Right cardiac atrium (tissue), 5 donors: ENCODE measurements around the gene RPS6KA3. TPM values are rescaled to one million over a fixed set of nuclear protein-coding genes. Genes with fewer than 3 reads are reported as not detected.

Experiments
- ATAC-seq, 2 donors: fragments of 200-7000 bp; cut with Tn5 transposase; one replicate each; pipeline versions ENCODE4 v1.8.0 to v1.9.1; 2020; ENCODE audit warnings: moderate library complexity in 2 of 2, mild to moderate bottlenecking in 1 of 2
- DNase-seq, 3 donors: peaks; one replicate each; pipeline ENCODE4 v3.0.0-alpha.2; 2020
- H3K27ac ChIP-seq: one replicate; pipeline ENCODE4 v1.5.1; 2013; ENCODE audit warnings: mild to moderate bottlenecking, low read length, control low read depth, moderate library complexity
- H3K27me3 ChIP-seq: one replicate; pipeline ENCODE4 v1.6.1; 2013; ENCODE audit not compliant: control insufficient read depth, insufficient read depth
- H3K4me1 ChIP-seq: one replicate; pipeline ENCODE4 v1.6.1; 2013; ENCODE audit warnings: low read length; ENCODE audit not compliant: control insufficient read depth, insufficient read depth
- H3K4me3 ChIP-seq: one replicate; pipeline ENCODE4 v1.5.1; 2013; ENCODE audit warnings: low read length, control low read depth
- H3K9me3 ChIP-seq: one replicate; pipeline ENCODE4 v1.6.1; 2013; ENCODE audit warnings: low read length; ENCODE audit not compliant: control insufficient read depth
- WGBS: extraction: QIAGEN DNeasy Blood & Tissue Kit; methylation state at CpG from one replicate; pipeline ENCODE4 v1.1.7; 2013; 5-methylcytosine and 5-hydroxymethylcytosine counted together
- intact Hi-C, 4 donors: fragments of 100-400 bp; cut with DNase I; formaldehyde crosslinking; loops; one replicate each; pipeline versions ENCODE4 v1.11.0 to v1.14.0; 2022 to 2023
- polyA plus RNA-seq: library from polyadenylated mRNA; stranded (reverse); fragments of 200-250 nt; gene quantifications from one replicate; pipeline ENCODE4 v1.2.3, GENCODE V29; 2013
- total RNA-seq, 4 donors: library from RNA; stranded (reverse); fragmentation: NEBNext Ultra II Directional; extraction: Animal tissue kit (Norgen Biotek cat#: 25700); gene quantifications; one replicate each; pipeline ENCODE4 v1.2.1, GENCODE V29; 2021
- donor health status: healthy with polysubstance abuse.
- donor health status: DM: no; HTN: yes; CAD: no.
- donor health status: DM: no; HTN: no; CAD: no.
- donor health status: DM: no; HTN: yes; CAD: no; lungs with severe emphysema.
- donor health status: DM: yes; HTN: yes; CAD: no.

Gene RPS6KA3
- total and polyA plus RNA-seq, 5 donors, result 11.1 to 37.4 (median 28.2) TPM

DNA sequence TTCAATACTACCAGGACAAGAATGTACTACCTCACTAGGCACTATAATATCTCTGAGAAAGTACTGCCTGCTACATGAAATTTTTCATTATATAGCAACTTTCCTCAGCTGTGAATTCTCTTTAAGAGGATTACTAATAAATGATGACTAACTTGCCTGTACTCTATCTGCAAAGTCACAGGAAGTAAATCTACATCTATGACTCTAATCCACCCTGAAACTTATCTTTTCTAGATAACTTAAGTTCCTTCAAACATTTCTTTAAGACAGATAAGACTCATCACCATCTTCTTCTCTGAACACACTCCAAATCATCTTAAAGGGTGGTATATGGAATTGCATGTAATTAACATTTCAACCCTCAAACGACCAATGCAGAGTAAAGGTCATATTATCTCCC, 28.8 kb downstream of the RPS6KA3 start:
- no peak overlapping the region for H3K4me3 ChIP-seq
- no peaks in the 10 kb centered on the region for H3K9me3 ChIP-seq
- WGBS, result 50% methylated on average over 1 of the region's 1 CpG
- no peak for ATAC-seq
- intact Hi-C loops, result no loop called here
- no peaks in the 10 kb centered on the region for H3K4me1 ChIP-seq
- no peak for DNase-seq
- H3K27ac ChIP-seq, result no peak overlapping the region
- H3K27me3 ChIP-seq, result no peaks in the 10 kb centered on the region

DNA sequence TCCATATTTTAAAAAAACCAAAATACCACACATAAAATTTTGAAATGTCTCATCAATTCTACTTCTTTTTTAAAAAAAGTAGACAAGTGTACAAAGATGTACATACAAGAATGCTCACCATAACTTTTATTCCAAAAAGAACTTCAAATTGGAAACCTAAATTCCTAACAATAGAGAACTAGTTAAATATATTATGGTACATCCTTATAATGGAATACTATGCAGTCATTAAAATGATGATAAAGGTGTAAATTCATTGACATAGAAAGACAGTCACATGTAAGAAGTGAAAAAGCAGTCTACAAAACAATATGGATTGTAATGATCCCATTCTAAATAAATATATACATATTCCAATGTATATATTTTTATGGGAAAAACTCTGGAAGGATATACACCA, 31.0 kb downstream of the RPS6KA3 start:
- Histone ChIP-seq H3K27me3 (no peaks in the 10 kb centered on the region), H3K9me3 (no peaks in the 10 kb centered on the region), H3K27ac (no peak overlapping the region), H3K4me3 (no peak overlapping the region), H3K4me1 (no peaks in the 10 kb centered on the region)
- intact Hi-C loops, result no loop called here
- no peak for ATAC-seq
- no peak for DNase-seq

DNA sequence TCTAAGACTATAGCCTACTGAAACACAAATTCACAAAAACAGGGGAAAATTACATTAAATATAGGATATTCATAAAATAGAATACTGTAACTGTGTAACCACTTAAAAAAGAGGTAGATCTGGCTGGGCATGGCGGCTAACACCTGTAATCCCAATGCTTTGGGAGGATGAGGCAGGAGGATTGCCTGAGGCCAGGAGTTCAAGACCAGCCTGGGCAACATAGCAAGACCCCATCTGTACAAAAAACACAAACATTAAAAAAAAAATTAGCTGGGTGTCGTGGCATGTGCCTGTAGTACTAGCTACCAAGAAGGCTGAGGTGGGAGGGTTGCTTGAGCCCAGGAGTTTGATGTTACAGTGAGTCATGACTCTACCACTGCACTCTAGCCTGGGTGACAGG, 33.4 kb downstream of the RPS6KA3 start:
- WGBS, result 97% methylated on average over 2 of the region's 2 CpGs
- H3K4me3 ChIP-seq, result no peak overlapping the region
- H3K27me3 ChIP-seq, result no peaks in the 10 kb centered on the region
- no peaks in the 10 kb centered on the region for H3K9me3 ChIP-seq
- H3K27ac ChIP-seq, result no peak overlapping the region
- H3K4me1 ChIP-seq, result no peaks in the 10 kb centered on the region
- ATAC-seq (no peak), DNase-seq (no peak)
- intact Hi-C loops, result no loop called here

DNA sequence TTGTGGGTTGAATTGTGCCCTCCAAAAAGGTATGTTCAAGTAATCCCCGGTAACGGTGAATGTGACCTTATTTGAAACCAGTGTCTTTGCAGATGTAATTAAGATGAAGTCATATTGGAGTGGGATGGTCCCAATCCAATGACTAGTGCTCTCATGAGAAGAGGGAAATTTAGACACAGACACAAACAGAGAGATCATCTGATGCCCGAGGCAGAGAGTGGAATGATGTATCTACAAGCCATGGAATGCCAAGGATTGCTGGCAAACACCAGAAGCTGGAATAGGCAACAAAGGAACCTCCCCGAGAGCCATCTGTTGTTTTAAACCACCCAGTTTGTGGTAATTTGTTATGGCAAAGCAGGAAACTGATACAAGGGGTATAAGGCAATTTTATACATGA, 35.1 kb downstream of the RPS6KA3 start:
- Histone ChIP-seq H3K4me1 (no peaks in the 10 kb centered on the region), H3K27ac (no peak overlapping the region), H3K4me3 (no peak overlapping the region), H3K27me3 (no peaks in the 10 kb centered on the region), H3K9me3 (no peaks in the 10 kb centered on the region)
- no peak for DNase-seq
- WGBS, result 82% methylated on average over 4 of the region's 4 CpGs
- ATAC-seq, result no peak
- intact Hi-C loops, result no loop called here

DNA sequence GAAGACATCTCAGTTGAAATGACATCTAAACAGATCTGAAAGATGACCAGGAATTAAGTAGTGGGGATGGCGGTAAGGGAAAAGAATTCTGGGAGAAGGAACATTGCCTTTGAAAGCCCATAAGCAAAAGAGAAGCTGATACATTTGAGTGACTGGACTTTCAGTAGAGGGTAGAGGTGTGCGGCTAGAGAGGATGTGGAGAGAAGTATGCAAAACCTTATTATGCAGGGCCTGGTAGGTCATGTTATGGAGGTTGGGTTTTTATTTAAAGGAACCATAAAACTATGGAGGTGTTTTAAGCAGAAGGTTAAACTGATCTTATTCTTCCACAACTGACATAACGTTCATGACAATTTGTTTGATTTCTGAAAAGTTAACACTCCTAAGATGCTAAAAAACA, 36.3 kb downstream of the RPS6KA3 start:
- WGBS, result 99% methylated on average over 3 of the region's 3 CpGs
- Histone ChIP-seq H3K4me1 (peaks cover 1% of the 10 kb centered on the region), H3K27ac (no peak overlapping the region), H3K9me3 (no peaks in the 10 kb centered on the region), H3K4me3 (no peak overlapping the region), H3K27me3 (no peaks in the 10 kb centered on the region)
- DNase-seq (no peak), ATAC-seq (no peak)
- intact Hi-C loops, result no loop called here

DNA sequence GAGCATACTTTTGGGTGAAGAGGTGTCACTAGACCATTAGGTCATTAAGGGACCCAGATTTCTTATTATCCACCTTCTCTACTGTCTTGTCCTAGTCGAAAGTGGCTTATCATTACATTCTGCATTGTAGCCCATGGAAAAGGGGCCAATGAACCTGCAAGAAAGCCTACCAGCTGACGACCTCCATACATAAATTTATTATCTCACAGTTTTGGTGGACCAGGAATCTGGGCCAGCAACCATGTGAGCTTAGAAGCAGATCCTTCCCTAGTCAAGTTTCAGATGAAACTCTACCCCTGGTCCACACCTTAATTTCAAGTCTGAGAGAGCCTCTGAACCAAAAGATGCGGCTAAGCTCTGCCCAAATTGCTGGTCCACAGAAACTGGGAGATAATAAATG, 37.6 kb downstream of the RPS6KA3 start:
- Histone ChIP-seq H3K4me3 (no peak overlapping the region), H3K4me1 (peaks cover 1% of the 10 kb centered on the region), H3K9me3 (no peaks in the 10 kb centered on the region), H3K27ac (no peak overlapping the region), H3K27me3 (no peaks in the 10 kb centered on the region)
- DNase-seq (no peak), ATAC-seq (no peak)
- WGBS, result 98% methylated on average over 3 of the region's 3 CpGs
- intact Hi-C loops, result no loop called here

DNA sequence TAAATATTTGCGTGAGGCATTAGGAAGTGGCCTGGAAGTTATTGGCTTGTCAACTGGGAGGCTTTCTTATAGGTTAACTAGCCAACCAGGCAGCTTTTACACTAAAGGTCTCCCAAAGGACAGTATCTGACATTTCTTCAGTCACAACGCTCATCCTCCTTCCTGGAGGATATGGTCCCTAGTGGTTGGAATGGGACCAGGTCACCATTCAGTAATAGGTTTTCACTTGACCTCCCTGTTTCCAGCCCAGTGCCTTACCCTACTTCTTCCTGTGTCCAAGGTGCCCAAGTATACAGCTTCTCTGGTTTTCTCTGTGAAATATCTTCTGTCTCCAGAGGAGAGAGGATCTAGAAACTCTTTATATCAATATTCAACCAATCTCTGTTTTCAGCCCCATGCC, 38.5 kb downstream of the RPS6KA3 start:
- ATAC-seq (no peak), DNase-seq (no peak)
- 67% methylated on average over 2 of the region's 2 CpGs for WGBS
- H3K4me1 ChIP-seq, result peaks cover 1% of the 10 kb centered on the region
- no peaks in the 10 kb centered on the region for H3K27me3 ChIP-seq
- intact Hi-C loops, result no loop called here
- no peak overlapping the region for H3K4me3 ChIP-seq
- H3K27ac ChIP-seq, result no peak overlapping the region
- no peaks in the 10 kb centered on the region for H3K9me3 ChIP-seq

DNA sequence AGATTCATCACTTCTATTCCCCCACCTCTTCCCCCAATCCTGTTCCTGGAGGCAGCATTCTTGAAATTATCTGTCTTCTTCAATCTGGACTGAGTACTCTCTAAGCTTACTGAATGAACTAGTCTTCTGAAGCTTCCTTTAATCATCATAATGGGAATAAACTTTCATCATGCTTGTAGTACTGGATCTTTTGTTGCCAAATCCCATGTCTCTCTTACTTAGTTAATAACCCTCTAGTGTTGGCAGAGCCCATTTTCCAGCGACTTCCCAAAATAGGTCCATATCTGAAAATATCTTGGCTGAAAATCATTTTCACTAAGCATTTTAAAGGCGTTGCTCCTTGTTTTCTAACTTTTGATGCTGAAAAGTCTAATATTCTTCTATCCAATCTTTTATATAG, 39.6 kb downstream of the RPS6KA3 start:
- 23% methylated on average over 2 of the region's 2 CpGs for WGBS
- intact Hi-C loops, result no loop called here
- no peak overlapping the region for H3K27ac ChIP-seq
- peaks cover 1% of the 10 kb centered on the region for H3K4me1 ChIP-seq
- no peaks in the 10 kb centered on the region for H3K9me3 ChIP-seq
- DNase-seq (no peak), ATAC-seq (no peak)
- no peaks in the 10 kb centered on the region for H3K27me3 ChIP-seq
- no peak overlapping the region for H3K4me3 ChIP-seq

DNA sequence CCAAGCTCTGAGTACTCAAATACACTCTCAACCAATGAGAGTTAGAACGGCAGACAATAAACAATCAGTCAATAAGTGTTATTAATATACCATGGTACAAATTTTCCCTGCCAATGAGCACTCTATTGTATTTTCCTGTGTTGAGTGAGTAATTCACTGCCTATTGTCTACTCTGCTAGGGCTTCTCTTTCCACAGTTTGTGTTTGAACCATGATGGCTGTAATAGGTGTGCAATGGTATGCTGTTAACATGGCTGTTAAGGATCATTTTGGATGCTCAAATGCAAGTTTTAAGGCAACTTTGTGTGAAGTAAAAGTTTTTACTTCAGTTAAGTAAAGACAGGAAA, 41.2 kb downstream of the RPS6KA3 start:
- Histone ChIP-seq H3K27me3 (no peaks in the 10 kb centered on the region), H3K4me1 (peaks cover 1% of the 10 kb centered on the region), H3K9me3 (no peaks in the 10 kb centered on the region), H3K4me3 (no peak overlapping the region), H3K27ac (no peak overlapping the region)
- WGBS, result 46% methylated on average over 1 of the region's 1 CpG
- intact Hi-C loops, result no loop called here
- DNase-seq (no peak), ATAC-seq (peak in 1 of 2 donors; percentile 74)

DNA sequence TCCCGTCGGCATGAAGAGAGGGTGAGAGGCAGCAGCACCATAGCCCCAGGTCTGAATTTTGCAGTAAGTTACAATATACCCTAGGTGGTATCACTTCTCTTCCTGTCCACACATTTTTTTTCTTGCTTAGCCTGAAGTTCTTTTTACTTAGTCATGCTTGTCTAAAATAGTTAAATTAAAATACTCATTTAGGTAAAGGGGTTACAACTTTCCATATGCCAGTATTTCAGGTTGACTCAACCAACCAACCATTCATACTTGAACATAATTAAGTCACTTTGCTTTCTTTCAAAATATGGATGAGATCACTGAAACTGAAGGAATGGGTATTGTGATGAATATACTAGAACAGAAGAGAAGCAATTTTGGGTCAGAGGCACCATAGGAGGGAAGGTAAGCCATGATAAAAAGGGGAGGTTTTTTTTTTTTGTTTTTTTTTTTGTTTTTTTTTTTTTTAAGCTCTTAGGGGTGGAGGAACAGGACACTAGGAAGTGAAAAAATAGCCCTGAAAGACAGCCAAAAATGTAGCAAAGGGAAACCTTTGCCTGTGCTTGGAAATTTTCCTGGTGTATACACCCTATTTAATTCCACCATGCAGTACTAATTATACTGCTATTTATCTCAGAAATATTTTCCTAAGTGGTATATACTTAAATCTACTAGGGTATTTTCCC, 41.8 kb downstream of the RPS6KA3 start:
- peaks cover 1% of the 10 kb centered on the region for H3K4me1 ChIP-seq
- no peaks in the 10 kb centered on the region for H3K27me3 ChIP-seq
- ATAC-seq (peak in 1 of 2 donors; percentile 81), DNase-seq (no peak)
- intact Hi-C loops, result no loop called here
- H3K9me3 ChIP-seq, result no peaks in the 10 kb centered on the region
- WGBS, result 83% methylated on average over 2 of the region's 2 CpGs
- H3K4me3 ChIP-seq, result no peak overlapping the region
- H3K27ac ChIP-seq, result no peak overlapping the region

DNA sequence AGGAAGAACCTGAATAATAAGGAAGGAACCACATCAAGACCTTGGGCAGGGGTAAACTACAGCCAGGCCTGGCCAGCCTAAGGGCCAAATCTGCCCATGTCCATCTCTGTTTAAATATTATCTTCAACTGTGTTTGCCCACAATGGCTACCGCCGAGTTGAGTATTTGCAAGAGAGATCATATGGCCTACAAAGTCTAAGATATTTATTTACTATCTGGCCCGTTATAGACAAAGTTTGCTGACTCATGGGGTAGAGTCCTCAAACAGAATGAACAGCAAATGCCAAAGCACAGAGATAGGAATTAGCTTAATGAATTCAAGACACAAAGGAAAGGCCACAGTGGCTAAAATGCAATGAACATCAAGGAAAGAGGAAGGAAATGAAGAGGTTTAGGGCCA, 44.8 kb downstream of the RPS6KA3 start:
- Histone ChIP-seq H3K27me3 (no peaks in the 10 kb centered on the region), H3K4me1 (peaks cover 1% of the 10 kb centered on the region), H3K9me3 (no peaks in the 10 kb centered on the region), H3K4me3 (no peak overlapping the region), H3K27ac (no peak overlapping the region)
- DNase-seq, result no peak
- WGBS, result 69% methylated on average over 3 of the region's 3 CpGs
- intact Hi-C loops, result no loop called here
- no peak for ATAC-seq

DNA sequence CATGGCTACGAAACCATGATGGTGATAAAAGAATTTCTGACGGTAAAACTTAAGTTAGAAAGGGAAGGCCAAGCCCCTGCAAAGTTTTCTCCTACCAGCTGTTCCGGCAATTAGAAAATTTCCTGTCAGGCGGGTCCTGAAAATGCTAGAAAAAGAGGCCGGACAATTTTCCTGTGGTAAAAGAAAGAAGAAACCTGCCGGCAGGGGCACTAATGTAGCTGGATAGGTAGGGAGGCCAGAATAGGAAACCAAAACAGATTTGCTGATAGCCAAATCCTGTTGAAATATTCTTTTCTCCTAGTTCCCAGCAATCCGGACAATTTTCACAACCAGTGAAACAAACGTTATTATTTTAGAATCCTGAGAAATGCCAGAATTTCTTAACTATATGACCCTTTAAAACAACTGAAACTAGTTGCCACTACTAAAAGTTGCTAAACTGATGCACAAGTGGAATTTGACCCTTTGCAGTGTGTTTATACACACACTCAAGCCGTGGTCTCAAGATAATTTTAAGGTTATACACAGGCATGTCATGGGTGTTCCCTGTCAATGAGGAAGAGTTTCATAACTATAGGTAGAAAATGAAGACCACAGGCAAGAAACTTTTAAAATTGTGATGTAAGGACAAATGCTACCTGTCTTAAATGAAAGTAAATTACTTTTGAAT, 47.7 kb downstream of the RPS6KA3 start:
- no peaks in the 10 kb centered on the region for H3K27me3 ChIP-seq
- ATAC-seq (peak in 1 of 2 donors; percentile 51), DNase-seq (peak in 2 of 3 donors; percentile 11 to 64)
- intact Hi-C loops, result no loop called here
- H3K4me1 ChIP-seq, result no peaks in the 10 kb centered on the region
- H3K9me3 ChIP-seq, result no peaks in the 10 kb centered on the region
- H3K4me3 ChIP-seq, result peak overlapping the region; percentile 28
- H3K27ac ChIP-seq, result no peak overlapping the region
- WGBS, result 29% methylated on average over 9 of the region's 9 CpGs
